HG02870 (cell line): Measurements from ENCODE around the gene DPF3.
A peak's percentile ranks its signal among the peaks of the same experiment; 100 is the strongest.

Source experiments
- ATAC-seq: cut with Tn5 transposase; IDR thresholded peaks from one replicate; pipeline ENCODE4 v1.9.1; 2021; ENCODE audit warnings: mild to moderate bottlenecking, moderate library complexity; ENCODE audit not compliant: unreplicated experiment

The DPF3 gene

GRCh38 chr14:72893636-72894322, at the start of gene DPF3:
DPF3 (minus strand) TSS chr14:72894101; CDS start chr14:72894088, 13 bp downstream.
- peak; percentile 94 for ATAC-seq

DNA sequence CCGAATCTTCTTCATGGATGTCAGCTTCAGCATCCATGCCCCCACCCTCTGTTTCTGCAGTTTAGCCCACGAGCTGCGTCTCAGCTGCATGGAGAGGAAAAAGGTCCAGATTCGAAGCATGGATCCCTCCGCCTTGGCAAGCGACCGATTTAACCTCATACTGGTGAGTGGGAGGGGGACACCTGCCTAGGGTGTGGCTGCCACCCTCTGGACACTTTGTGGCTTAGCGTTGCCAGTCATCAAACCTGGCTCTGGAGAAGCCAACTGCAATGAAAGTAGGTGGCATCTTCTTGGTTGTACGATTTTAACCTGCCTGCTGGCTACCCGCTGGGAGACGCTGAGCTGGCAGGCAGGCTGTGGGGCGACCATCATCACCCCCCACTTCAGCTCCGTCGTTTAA, 49.0 kb upstream of the DPF3 start:
- no peak for ATAC-seq

- no peak for ATAC-seq
Observed at GRCh38 chr14:72941286-72941985, 47.5 kb upstream of the DPF3 start.

DNA sequence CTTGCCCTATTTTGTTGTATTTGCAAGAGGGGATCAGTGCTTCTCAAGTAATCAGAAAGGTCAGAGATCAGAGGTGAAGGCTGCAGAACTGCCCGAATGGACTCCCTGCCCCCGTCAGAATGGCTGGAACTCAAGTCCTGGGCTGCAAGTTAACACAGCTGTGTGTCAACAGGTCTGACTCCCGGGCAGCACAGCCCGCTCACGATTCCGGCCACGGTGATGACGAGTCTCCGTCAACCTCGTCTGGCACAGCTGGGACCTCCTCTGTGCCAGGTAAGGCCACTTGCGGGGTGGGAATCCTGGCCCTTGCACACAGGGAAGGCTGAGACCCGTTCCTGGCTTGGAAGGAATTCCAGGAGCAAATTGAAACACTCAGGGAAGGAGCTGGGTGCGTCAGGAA, 45.7 kb upstream of the DPF3 start:
- no peak for ATAC-seq

DNA sequence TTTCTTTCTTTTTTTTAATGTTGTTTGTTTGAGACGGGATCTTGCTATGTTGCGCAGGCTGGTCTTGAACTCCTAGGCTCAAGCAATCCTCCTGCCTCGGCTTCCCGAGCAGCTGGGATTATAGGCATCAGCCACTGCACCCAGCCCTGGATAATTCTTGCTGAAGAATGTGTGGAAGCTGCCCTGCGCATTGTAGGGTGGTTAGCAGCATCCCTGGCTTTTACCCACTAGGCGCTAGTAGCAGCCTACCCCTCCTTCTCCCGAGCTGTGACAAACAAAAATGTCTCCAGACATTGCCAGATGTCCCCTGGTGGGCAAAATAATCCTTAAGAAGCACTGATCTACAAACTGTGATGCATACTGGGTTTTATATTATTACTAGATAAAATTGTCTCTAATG, 39.0 kb upstream of the DPF3 start:
- ATAC-seq, result no peak

DNA sequence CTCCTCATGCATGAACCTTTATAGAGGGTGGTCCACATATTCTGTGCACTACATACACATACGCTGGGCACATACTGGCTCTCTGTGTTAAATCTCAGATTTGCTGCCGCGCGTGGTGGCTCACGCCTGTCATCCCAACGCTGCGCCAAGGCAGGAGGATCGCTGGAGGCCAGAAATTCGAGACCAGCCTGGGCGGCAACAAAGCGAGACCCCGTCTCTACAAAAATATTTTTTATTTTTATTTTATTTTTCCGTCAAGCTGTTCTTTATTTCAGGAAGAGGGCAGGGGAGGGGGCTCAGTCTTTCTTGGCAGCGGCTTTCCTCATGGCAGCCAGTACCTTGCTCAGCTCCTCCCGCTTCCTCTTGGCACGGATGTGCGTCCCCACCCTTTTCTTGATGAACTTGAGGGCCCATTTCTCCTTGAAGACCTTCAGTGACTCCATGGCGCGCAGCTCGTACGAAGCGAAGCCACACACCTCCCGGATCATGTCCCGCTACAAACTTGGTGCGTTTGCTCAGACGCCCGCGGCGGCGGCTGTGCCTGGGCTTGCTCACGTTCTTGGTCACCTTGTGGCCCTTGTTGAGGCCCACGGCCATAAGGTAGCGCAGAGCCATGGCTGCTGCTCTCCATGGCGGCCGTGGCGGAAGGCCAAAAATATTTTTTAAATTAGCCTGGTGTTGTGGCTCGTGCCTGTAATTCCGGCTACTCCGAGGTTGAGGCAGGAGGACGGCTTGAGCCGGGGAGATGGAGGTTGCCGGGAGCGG, 35.6 kb upstream of the DPF3 start:
- no peak for ATAC-seq

- no peak for ATAC-seq
Observed at GRCh38 chr14:72928872-72929271, 35.0 kb upstream of the DPF3 start.

DNA sequence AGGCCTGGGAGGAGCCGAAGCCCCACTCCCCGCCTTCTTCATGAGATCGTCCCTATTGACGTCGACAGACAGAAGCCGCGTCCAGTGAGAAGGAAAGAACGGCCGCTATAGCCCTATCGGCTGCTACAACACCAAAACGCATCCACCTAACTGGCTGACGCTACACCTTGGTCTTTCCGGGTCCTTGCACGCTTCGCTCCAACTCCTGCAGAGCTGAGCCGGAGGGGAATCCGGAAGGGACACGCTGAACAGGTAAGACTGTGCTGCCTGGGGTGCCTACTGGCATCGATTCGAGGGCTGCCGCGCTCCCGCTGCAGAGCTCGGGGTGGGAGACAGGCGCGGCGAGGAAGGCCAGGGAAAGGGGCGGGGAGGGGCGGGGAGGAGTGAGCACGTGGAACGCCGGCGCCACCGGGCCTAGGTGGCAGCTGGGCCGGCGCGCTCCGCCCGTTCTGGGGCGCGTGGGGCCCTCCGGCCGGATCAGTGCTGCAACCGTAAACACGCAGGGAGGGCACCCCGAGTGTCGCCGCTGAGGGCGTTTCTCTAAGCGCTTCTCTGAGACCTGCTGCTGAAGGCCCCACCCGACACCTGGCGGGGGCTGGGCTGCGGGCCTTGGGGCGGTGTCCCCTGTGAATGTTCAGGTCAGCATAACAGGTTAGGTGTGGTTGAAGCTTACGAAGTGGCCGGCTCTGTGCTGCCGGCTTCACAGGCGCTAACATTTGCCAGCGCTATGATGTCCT, 32.6 kb upstream of the DPF3 start, which contains the start of gene DCAF4:
DCAF4 (plus strand) TSS at position 173 of the 737 bp plus-strand sequence. CDS start 11,515 bp downstream, outside the sequence.
- peak; percentile 98 for ATAC-seq

GRCh38 chr14:72925815-72926291, 32.0 kb upstream of the DPF3 start:
- peak; percentile 9 for ATAC-seq

GRCh38 chr14:72925171-72925759, 31.4 kb upstream of the DPF3 start:
- ATAC-seq, result no peak

GRCh38 chr14:72924337-72924736, 30.4 kb upstream of the DPF3 start:
- ATAC-seq, result no peak

GRCh38 chr14:72921396-72921795, 27.5 kb upstream of the DPF3 start:
- ATAC-seq, result no peak

GRCh38 chr14:72920008-72920407, 26.1 kb upstream of the DPF3 start:
- ATAC-seq, result no peak

DNA sequence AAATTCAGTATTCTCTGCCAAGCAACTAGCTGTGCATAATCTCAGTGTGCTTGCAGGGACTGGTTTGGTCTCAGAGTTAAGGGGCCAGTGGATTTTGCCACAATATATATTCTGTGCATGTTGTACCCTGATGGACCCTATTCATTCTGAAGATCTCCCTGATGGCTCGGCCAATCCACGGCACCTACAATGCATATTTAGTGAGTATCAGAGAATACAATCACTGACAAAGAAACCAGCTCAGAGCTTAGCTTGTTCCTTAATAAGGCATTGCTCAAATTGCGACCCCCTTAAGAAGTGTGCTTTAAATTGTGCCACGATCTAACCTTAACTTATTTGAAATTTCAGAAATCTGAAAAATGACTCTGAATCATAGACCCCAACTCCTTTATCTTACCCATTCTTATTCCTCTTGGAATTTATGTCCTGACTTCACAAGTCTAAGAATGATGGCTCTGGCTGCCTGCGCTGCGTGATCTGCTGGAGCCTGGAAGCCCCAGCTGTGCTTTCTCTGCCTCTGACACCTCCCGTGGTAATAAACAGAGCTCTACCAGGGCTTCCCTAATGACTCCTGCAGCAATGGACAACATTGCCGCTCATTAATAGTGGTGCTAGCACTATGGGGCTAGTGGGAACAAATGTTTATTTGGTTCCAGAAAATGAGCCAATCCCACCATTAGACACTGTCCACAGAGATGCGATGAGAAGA, 23.3 kb upstream of the DPF3 start:
- no peak for ATAC-seq

GRCh38 chr14:72916174-72916573, 22.3 kb upstream of the DPF3 start:
- ATAC-seq, result no peak

- ATAC-seq, result no peak
Observed at GRCh38 chr14:72913809-72914208, 19.9 kb upstream of the DPF3 start.

DNA sequence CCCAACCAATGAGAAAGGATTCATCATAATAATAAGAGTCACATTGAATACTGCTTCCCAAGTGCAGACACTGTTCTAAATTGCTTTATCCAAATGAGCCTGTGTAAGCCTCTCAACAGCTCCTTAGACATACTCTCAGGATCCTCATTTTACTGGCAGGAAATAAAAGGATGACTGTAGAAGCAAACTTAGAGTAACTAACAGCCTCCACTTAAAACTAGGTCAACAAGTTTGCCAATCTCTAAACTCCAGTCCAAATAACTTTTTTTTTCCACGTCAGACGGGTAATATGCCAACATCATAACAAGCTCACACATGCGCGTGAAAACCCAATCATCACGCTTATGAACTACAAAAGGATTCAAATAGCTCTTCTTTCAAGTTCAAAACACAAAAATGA, 15.3 kb upstream of the DPF3 start:
- ATAC-seq, result no peak

GRCh38 chr14:72907886-72908285, 14.0 kb upstream of the DPF3 start:
- no peak for ATAC-seq

DNA sequence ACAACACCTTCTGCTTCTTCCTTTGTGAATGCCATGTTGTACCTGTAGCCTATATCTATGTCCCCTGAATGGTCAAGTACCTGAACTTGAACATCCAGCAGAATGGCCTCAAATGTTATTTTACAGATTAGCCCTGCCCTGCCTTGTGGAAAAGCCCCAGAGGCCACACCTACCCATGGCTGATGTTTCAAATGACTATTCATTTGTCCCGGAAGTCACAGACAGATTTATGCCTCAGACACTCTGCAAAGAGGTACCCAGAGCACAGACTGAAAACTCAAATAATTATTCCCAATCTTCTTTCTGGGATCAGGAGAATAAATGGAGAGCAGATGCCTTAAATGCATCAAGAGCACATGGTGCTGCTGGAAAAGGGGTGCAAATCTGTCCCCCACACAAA, 13.0 kb upstream of the DPF3 start:
- ATAC-seq, result no peak

- no peak for ATAC-seq
Observed at GRCh38 chr14:72906316-72906715, 12.4 kb upstream of the DPF3 start.
